Ramos (cell line): ENCODE data around the gene TTC16.

Experiments
- in situ Hi-C: fragments of 300-500 bp; cut with MboI; formaldehyde crosslinking; loops from one replicate; pipeline ENCODE4 v1.14.3; 2022; ENCODE audit warnings: low sequenced_read_pairs; ENCODE audit not compliant: unreplicated experiment

TTC16 gene

DNA sequence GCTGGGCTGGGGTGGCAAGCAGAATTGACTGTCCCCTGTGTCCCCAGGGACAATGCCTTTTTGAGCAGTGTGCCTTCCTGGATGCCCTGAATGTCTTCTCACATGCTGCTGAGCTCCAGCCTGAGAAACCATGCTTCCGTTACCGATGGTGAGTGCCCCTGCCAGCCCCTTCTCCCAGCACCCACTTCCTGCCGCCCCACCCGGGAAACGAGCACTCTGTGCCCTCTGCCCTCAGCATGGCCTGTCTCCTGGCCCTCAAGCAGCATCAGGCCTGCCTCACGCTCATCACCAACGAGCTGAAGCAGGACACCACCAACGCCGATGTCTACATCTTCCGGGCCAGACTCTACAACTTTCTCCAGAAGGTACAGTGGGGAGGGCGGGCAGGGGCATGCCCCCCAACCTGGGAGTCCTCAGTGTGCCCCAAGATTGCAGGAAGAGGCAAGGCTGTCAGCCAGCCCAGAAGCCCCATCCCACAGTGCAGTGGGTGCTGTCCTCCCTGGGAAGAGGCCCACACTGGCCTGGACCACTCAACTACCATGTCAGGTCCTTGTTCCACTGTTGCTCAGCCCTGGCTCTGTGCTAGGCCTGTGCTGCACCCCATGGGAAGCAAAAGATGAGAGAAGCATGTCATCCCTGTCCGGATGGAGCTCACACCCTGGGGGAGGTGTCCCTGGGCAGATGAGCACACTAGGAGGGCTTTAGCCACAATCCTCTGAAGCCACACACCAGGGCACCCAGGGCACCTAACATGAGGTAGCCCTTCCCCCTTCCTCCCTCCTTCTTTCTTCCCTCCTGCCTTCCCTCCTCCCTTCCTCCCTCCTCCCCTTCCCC is 4.4 kb downstream of the TTC16 start:
- in situ Hi-C loops = no loop called here

GRCh38 chr9:127720865-127721227 is 5.0 kb downstream of the TTC16 start:
- in situ Hi-C loops = no loop called here

DNA sequence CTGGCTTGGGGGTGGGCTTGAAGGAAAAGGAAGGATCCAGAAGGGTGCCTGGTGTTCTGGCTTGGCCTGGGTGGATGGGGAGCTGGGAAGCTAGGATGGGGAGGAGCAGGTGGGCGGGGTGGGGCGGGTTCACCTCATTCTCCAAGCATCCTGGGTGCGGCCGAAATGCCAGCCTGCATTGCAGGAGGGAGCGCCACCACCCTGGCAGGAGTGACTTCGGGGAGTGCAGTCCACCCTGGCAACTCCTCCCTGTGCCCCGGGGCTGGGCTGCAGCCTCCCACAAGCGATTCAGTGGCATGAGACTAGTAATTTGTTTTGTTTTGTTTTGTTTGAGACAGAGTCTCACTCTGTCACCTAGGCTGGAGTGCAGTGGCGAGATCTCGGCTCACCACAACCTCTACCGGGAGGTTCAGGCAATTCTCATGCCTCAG is 5.5 kb downstream of the TTC16 start:
- in situ Hi-C loops = no loop called here

- in situ Hi-C loops = no loop called here
Observed at GRCh38 chr9:127722055-127722745, 6.3 kb downstream of the TTC16 start.

GRCh38 chr9:127723013-127723412 is 7.1 kb downstream of the TTC16 start:
- in situ Hi-C loops = no loop called here

DNA sequence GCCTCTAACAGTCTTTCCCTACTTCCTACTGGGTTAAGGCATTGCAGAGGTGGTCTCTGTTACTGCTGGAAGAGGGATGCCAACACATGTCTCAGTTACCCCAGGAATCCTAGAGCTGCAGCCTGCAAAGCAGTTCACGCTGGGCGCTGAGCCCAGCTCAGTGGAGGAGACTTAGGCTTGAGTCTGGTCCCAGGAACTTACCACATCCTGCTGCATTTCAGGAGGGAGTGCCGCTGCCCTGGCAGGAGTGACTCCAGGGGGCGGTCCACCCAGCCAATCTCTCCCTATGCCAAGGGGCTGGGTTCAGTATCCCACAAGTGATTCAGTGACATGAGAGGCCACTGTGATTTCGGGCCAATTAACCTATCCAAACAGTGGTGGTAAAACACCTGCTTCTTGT is 7.6 kb downstream of the TTC16 start:
- in situ Hi-C loops = no loop called here

- in situ Hi-C loops = no loop called here
Observed at GRCh38 chr9:127724012-127724411, 8.1 kb downstream of the TTC16 start.

DNA sequence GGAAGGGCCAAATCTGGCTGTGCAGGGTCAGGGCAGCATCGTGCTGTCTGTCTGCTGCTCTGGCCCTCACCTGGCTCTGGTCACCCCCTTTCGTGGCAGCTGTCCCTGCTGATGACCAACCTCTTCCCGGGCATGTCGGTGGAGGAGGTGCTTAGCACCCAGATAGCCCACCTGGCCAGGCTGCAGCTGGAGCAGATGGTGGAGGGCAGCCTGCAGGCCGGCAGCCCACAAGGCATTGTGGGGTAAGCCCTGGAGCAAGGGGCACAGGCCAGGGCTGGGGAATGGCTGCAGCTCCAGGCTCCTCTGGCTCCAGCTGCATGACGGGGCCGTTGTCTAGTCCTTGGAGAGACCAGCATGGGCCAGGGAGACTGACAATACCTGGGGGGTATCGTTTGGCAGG is 11.0 kb downstream of the TTC16 start:
- in situ Hi-C loops = no loop called here

- in situ Hi-C loops = no loop called here
Observed at GRCh38 chr9:127728808-127729207, 12.9 kb downstream of the TTC16 start.

DNA sequence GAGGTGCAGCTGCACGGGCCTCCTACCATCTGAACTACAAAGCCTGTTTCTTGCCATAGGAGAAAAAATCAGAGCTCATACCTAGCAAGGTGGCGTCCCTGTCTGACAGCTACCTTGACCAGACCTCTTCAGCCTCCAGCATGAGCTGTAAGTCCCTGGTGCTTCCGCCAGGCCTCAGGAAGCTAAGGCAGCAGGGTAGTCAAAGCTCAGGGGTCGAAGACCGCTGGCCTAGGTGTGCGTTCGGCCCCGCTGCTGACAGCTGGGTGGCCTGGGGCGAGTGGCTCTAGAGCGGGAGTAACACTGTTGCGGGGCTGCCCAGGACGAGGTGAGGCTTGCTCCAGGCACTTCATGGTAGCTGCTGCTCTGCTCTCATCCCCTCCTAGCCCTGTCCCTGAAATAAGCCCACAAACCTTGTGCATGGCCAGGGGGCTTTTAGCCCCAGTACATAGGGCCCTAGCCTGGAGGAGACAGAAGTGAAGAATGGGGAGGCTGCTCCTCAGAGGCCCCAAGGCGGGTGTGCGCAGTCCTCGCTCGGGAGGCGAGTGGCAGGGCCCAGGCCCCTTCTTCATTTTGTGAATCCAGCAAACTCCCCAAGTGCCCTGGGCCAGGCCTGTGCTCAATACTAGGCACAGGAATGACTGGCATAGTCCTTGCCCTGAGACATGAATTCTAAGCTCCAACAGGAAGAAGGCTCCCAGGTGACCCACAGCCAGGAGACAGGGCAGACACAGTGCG is 13.8 kb downstream of the TTC16 start:
- in situ Hi-C loops = loop anchor here (5.0 to 10.0 kb wide), 2 partner anchors 135 to 227 kb away; no protein-coding TSS in a partner anchor

GRCh38 chr9:127730262-127730661 is 14.4 kb downstream of the TTC16 start:
- in situ Hi-C loops = loop anchor here (5.0 to 10.0 kb wide), 2 partner anchors 135 to 228 kb away; no protein-coding TSS in a partner anchor

DNA sequence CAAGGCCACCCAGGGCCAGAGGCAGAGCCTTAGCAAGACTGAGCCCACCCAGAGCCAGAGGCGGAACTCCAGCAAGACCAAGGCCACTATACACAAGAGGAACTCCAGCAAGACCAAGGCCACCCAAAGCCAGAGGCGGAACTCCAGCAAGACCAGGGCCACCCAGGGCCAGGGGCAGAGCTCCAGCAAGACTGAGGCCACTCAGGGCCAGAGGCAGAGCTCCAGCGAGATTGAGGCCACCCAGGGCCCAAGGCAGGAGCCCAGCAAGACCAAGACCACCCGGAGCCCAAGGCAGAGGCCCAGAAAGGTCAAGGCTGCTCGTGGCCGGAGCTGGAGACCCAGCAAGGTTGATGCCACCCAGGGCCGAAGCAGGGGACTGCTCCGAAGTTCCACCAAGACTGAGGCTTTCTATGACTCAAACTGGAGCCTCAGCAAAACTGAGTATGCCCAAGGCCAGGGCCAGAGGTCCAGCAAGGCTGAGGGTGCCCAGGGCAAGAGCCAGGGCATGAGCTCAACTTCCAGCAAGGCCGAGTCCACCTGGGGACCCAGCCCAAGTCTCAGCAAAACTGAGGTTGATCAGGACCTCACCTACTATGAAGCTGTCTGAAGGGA is 15.0 kb downstream of the TTC16 start:
- in situ Hi-C loops = loop anchor here (5.0 to 10.0 kb wide), 2 partner anchors 134 to 229 kb away; no protein-coding TSS in a partner anchor

GRCh38 chr9:127731938-127732337 is 16.1 kb downstream of the TTC16 start:
- in situ Hi-C loops = loop anchor here (5.0 to 10.0 kb wide), 2 partner anchors 133 to 230 kb away; no protein-coding TSS in a partner anchor

DNA sequence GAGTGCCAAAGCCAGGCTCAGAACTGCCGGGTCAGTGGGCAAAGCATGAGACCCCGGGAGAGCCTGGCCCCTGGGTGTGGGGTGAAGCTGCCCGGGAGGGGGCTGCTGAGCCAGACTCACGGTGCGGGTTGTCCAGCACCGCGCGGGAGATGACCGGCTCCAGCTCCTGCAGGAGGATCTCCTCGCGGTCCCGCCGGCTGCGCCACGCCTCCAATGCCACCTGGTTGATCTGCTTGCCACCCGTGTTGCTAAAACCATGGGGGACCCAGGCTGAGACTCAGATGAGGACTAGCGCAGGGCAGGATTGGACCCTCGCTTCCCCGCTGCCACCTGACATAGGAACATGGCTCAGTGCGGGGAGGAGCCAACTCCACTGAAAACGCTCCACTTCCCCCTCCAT is 16.6 kb downstream of the TTC16 start:
- in situ Hi-C loops = loop anchor here (5.0 to 10.0 kb wide), 2 partner anchors 132 to 230 kb away; no protein-coding TSS in a partner anchor

- in situ Hi-C loops = loop anchor here (5.0 to 10.0 kb wide), 2 partner anchors 131 to 231 kb away; no protein-coding TSS in a partner anchor
Observed at GRCh38 chr9:127733614-127734013, 17.7 kb downstream of the TTC16 start.

DNA sequence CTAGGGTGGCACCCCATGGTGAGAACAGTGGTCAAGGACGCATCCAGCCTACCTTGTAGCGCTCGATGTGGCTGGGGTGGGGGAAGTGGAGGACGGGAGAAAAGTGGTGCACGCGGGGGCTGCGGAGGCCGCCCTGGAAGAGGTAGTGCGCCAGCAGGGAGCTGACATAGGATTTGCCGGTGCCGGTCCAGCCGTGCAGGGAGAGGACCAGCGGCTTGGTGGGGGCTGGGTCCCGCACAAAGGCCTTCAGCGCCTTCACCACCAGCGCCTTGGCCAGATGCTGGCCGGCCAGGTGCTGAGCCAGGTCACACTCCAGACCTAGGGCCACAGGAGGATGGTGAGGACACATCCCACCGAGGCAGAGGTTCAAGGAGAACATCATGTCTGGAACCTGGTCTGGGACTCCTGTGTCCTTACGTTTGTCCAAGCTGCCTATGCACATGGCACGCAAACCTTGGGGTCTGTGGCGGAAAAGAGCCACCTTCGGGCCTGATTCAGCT is 18.4 kb downstream of the TTC16 start:
- in situ Hi-C loops = loop anchor here (5.0 to 10.0 kb wide), 2 partner anchors 131 to 232 kb away; no protein-coding TSS in a partner anchor

DNA sequence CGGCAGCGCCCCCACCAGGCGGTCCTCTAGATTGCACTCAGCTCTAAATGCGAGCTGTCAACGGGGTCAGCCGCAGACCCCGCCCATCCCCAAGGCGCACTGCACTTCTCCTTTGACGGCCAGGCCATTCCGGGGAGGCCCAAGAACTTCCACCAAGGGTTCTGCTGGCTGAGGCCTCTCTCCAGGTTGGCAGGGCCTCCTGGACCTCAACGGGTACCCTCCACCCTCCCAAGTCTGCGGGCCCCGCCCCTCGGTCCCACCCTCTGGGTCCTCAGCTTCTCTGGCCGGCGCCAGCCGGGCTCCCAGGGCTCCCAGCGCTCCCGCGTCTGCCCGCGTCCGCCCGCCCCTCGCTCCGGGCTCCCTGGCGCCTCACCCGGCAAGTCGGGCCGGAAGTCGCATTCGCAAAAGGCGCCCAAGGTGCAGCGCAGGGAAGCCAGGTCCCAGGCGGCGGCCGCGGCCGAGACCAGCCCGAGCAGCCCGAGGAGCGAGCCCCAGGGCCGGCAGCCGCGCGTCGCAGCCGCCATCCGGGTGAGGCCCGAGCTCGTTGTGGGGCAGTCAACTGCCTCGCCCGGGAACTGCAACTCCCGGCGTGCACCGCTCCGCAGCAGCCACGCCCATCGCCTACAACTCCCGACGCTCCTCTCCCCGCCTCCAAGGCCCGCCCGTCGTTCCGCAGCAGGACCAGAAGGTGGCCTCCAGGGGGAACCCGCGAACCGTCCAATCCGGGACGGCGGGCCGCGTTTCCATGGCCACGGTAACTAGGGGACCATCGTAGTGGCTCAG is 19.1 kb downstream of the TTC16 start, which contains the start of gene TOR2A:
TOR2A (minus strand) TSS at position 548 of the 783 bp plus-strand sequence; CDS start at position 524, 24 bp downstream.
- in situ Hi-C loops = loop anchor here (5.0 to 10.0 kb wide), 2 partner anchors 130 to 233 kb away; no protein-coding TSS in a partner anchor

- in situ Hi-C loops = loop anchor here (10.0 kb wide), 1 partner anchor 129 kb away; no protein-coding TSS in a partner anchor
Observed at GRCh38 chr9:127735530-127736185, 19.8 kb downstream of the TTC16 start.
